ENCODE measurements around the gene APOL2.

GRCh38 chr22:36239401-36240171 lies at the start of gene APOL2:
- TF ChIP-seq CTCF (conservative IDR thresholded peaks at IDR 0.05 in 1 of 2, IDR thresholded peaks at IDR 0.05 in 1 of 2; ENCODE audit: extremely low read depth in 1 of 2, insufficient read depth in 1 of 2, low read depth in 1 of 2, low read length in 2 of 2) (peak; percentile 52 to 79), EZH2 (IDR thresholded peaks at IDR 0.05; ENCODE audit: borderline replicate concordance, low read length) (no peak)

Data from mammary epithelial cell (primary cell).